DMS79 treated with DMSO at 0.1 percent for 48 hours (cell line): ENCODE data around the gene DUOXA2.

Experiments
- DNase-seq: peaks from one replicate; lab custom pipeline; 2025; lab: John Stamatoyannopoulos, UW

Gene DUOXA2

DNA sequence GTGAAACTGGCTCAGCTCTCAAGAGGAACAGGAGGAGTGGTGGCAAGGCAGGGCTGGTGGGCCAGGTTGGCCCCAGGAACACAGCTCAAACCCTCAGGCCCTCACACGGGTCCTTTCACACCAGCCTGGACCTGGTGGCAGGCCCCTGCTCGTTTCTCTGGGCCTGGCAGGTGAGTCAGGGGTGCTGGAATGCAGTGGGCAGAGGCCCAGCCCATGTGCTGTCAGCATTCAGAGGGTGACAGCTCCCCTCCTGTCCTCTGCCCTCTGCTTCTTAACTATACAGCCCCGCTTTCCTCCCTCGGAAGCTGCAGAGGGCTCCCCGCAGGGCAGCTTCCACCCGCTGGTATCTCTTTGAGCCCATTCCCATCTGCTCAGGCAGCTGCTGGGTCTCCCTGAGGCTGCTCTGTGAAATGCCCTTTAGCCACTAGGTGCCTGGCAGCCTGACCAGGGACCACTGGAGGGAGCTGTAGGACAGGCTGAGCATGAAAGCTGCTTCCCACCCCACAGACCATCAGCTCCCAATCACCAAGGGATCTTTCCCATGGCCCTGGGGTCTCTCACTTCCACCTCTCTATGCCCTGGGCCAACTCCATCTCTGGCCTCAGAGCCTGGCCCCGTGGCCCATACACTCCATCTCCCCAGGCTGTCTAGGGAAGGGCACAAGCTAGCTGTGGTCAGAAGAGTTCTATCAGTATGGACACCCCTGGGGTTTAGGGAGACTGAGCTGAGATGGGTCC is 48.8 kb downstream of the DUOXA2 start:
- DNase-seq: peak; percentile 10

DNA sequence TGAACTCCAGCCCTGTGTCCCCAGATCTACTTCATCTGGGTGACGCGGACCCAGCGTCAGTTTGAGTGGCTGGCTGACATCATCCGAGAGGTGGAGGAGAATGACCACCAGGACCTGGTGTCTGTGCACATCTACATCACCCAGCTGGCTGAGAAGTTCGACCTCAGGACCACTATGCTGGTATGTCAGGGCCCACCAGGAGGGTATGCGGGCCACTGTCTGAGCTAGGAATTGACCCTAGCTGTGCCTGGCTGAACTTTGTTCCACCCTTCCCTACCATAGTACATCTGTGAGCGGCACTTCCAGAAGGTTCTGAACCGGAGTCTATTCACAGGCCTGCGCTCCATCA is 49.4 kb downstream of the DUOXA2 start:
- DNase-seq: no peak

DNA sequence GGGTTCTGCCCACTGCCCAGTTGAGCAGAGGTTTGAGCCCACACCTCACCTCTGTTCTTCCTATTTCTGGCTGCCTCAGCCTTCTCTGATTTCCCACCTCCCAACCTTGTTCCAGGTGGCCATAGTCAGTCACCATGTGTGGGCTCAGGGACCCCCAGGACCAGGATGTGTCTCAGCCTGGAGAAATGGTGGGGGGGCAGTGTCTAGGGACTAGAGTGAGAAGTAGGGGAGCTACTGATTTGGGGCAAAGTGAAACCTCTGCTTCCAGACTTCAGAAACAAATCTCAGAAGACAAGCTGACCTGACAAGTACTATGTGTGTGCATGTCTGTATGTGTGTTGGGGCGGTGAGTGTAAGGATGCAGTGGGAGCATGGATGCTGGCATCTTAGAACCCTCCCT is 50.8 kb downstream of the DUOXA2 start:
- DNase-seq: no peak

DNA sequence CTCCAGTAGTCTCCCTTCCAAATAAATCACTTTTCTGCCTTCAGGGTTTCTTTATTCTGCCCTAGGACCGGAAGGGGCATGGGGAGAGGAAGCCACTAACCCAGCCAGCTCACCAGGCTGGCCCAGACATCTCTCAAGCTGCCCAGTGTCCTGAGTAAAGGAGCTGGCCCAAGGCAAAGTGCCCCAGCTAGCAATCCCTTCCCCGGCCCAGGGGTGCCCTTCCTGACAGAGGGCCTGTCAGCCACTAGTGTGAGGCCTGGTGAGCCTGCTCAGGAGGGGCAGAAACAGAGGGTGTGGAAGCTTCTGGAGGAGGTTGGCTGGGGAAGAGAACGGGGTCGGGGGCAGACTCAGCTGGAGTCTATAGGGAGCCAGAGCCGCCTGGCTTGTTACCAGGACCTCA is 51.4 kb downstream of the DUOXA2 start:
- DNase-seq: no peak

DNA sequence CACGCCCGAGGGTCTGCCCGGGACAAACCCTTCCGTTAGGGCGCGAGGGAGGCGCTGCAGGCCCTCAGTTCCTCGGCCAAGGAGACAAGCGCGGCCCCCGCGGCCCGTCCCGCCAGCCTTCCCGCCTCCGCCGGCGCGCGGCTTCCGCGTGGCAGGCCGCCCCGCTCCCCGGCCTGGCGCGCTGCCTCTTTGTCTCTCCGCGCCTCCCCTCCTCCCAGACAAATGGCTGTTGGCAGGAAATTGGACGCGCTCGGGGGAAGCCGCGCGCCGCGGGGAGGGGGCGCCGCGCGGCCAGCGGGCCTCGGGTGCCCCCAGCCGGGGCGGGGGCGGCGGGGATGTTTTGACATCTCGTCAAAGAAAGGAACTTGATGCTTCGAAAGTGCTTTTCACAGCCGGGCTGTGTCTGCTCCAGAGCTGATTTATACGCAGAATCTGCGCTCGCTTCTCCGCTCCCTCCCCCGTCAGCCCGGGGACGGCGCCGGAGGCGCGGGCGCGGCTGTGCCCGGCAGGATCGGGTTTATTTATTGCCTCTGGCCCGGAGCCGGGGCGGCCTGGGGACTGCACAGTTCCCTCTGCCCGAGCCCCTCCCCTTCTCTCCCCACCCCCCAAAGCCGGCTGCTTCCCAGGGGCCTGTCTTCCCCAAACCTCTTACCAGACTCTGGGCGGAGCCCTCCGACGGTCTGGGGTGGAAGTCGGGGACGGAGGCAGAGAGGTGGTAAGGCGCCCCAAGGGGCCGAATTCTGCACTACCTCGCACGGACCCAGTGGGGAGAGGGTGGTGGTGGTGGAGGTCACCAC is 52.9 kb downstream of the DUOXA2 start:
- DNase-seq: peak; percentile 48

DNA sequence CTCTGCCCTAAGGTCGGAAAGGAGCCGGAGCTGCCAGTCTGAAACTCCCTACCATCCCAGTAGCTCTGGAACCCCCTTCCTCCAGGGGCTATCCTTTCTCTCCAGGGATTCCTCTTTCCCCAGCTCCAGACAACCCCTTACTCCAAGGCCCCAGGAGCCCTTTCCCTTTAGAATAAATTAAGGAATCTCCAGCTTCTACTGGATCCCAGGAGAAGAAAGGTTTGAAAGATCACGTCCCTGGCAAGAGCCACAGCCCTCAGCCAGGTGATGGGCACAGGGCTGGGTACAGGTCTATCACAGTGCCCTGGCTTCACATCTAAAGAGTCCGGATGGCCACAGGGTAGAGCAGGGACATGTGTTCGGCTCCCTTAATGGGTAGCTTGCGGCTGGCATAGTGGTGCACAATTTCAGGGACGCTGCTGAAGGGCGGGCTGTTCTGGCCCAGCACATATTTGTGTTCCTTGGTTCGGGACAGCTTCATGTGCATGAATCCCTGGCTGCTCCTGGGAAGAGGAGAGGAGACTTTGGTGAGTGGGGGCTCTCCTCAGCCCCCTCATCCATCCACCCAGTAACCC is 53.6 kb downstream of the DUOXA2 start:
- DNase-seq: no peak
